GM21390 (cell line): ENCODE results near the gene IL31RA.
"Not testable (repeated sequence)": the region's sequence is repeated elsewhere in the genome, so short reads cannot be mapped to it uniquely, and the experiment has no call there.

Source experiments
- ATAC-seq: cut with Tn5 transposase; IDR thresholded peaks from one replicate; pipeline ENCODE4 v1.9.1; 2021; ENCODE audit not compliant: unreplicated experiment

Gene IL31RA

GRCh38 chr5:55924744-55925143, 73.6 kb downstream of the IL31RA start:
- ATAC-seq, result no peak

GRCh38 chr5:55925181-55925580, 74.0 kb downstream of the IL31RA start:
- no peak for ATAC-seq

GRCh38 chr5:55925712-55926111, 74.6 kb downstream of the IL31RA start:
- ATAC-seq, result no peak

- ATAC-seq, result no peak
Observed at GRCh38 chr5:55926476-55926875, 75.3 kb downstream of the IL31RA start.

- ATAC-seq, result no peak
Observed at GRCh38 chr5:55927861-55928655, 76.9 kb downstream of the IL31RA start.

GRCh38 chr5:55929020-55929799, 78.1 kb downstream of the IL31RA start:
- ATAC-seq, result no peak

GRCh38 chr5:55932700-55933099, 81.5 kb downstream of the IL31RA start:
- ATAC-seq, result no peak

GRCh38 chr5:55933377-55934114, 82.4 kb downstream of the IL31RA start:
- no peak for ATAC-seq

GRCh38 chr5:55934115-55934613, 83.0 kb downstream of the IL31RA start:
- ATAC-seq, result no peak

- no peak for ATAC-seq
Observed at GRCh38 chr5:55934720-55935119, 83.6 kb downstream of the IL31RA start.

- no peak for ATAC-seq
Observed at GRCh38 chr5:55935371-55935770, 84.2 kb downstream of the IL31RA start.

- ATAC-seq, result no peak
Observed at GRCh38 chr5:55936100-55936693, 85.0 kb downstream of the IL31RA start.

GRCh38 chr5:55937598-55937997, 86.4 kb downstream of the IL31RA start:
- not testable (repeated sequence) for ATAC-seq

- not testable (repeated sequence) for ATAC-seq
Observed at GRCh38 chr5:55941154-55941553, 90.0 kb downstream of the IL31RA start.

GRCh38 chr5:55959208-55959607, 108.1 kb downstream of the IL31RA start:
- no peak for ATAC-seq

GRCh38 chr5:55960779-55961178, 109.6 kb downstream of the IL31RA start:
- no peak for ATAC-seq

GRCh38 chr5:55965525-55965924, 114.4 kb downstream of the IL31RA start:
- ATAC-seq, result no peak

GRCh38 chr5:55966284-55966683, 115.1 kb downstream of the IL31RA start:
- no peak for ATAC-seq

GRCh38 chr5:55969956-55970355, 118.8 kb downstream of the IL31RA start:
- ATAC-seq, result no peak
